HEK293 (cell line): ENCODE results near the gene STOX2.

Experiments used
- ZBTB17 ChIP-seq: fragments of 450-650 bp; formaldehyde crosslinking; IDR thresholded peaks from 2 replicates; pipeline ENCODE4 v1.5.1; 2016; ENCODE audit warnings: missing biosample characterization, missing genetic modification characterization
- ZNF239 ChIP-seq: fragments of 450-650 bp; formaldehyde crosslinking; IDR thresholded peaks from 2 replicates; pipeline ENCODE4 v1.5.1; 2016; ENCODE audit warnings: missing biosample characterization, missing genetic modification characterization
- ZNF311 ChIP-seq: fragments of 450-650 bp; formaldehyde crosslinking; IDR thresholded peaks from 2 replicates; pipeline ENCODE4 v1.5.1; 2017; ENCODE audit warnings: missing biosample characterization, missing genetic modification characterization, borderline replicate concordance

DNA sequence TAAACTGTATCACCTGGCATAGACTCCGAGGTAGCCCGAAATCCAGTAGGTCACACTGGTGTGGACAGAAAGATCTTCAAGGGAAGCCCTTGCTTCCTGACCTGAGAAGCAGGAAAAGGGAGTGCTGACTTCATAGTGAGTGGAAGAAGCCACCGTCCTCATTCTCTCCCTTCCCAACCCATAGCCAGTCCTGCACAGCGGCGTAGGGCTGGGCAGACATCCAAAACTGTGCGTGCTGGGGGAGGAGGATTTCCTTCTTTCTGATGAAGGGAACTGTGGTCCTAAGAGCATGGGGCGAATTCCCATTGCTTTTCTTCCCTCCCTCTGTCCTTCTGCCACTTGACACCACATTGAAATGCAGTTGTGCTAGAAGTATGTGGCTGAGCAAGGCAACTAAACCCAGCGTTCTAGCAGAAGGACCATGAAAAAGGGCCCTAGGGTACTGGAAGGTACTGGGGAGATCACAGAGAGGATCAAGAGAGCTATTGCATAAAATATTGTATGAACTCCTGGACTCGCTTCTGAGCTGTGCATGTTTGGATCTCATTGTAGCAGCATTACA lies 66.9 kb downstream of the STOX2 start:
- TF ChIP-seq ZNF311 (tag by site-specific recombination), result no peak
- TF ChIP-seq ZNF239 (tag by site-specific recombination), result no peak
- TF ChIP-seq ZBTB17, result no peak
